Measurements from ENCODE around the gene RBM19. TPM values are rescaled to one million over a fixed set of nuclear protein-coding genes. Genes with fewer than 3 reads are reported as not detected.

RBM19 gene
- total and polyA plus RNA-seq, 4 donors = 17.9 to 33.6 (median 21.9) TPM

- Histone ChIP-seq H3K4me3 (no peak overlapping the region), H3K4me1 (ENCODE audit: control insufficient read depth in 5 of 5, insufficient read depth in 5 of 5, low read length in 5 of 5) (peaks cover 0 to 8% (median 0%) of the 10 kb centered on the region in 5 donors), H3K9me3 (ENCODE audit: control insufficient read depth in 4 of 4, insufficient read depth in 3 of 4, low read length in 3 of 4) (no peaks in the 10 kb centered on the region), H3K9ac (ENCODE audit: insufficient read depth in 1 of 2, low read length in 2 of 2) (no peak overlapping the region), H3K27ac (ENCODE audit: low read depth in 1 of 2, low read length in 1 of 2) (no peak overlapping the region), H3K36me3 (ENCODE audit: control insufficient read depth in 4 of 4, insufficient read depth in 4 of 4, low read length in 4 of 4) (peaks cover 0 to 44% (median 2%) of the 10 kb centered on the region in 4 donors), H3K27me3 (ENCODE audit: control insufficient read depth in 3 of 3, insufficient read depth in 3 of 3, low read length in 2 of 3) (no peaks in the 10 kb centered on the region)
- 64 to 75% methylated on average over 8 of the region's 8 CpGs for WGBS, 2 donors
- TF ChIP-seq CTCF (IDR thresholded peaks at IDR 0.05; ENCODE audit: control extremely low read depth, extremely low read depth) = no peak
- DNase-seq = no peak
- no peak for ATAC-seq (ENCODE audit: insufficient read depth, low FRiP score)
Measured at GRCh38 chr12:113858841-113859386, 107.2 kb downstream of the RBM19 start.

GRCh38 chr12:113857371-113857770, 108.8 kb downstream of the RBM19 start:
- no peak for TF ChIP-seq CTCF (IDR thresholded peaks at IDR 0.05; ENCODE audit: control extremely low read depth, extremely low read depth)
- no peak overlapping the region for H3K9ac ChIP-seq (ENCODE audit: insufficient read depth in 1 of 2, low read length in 2 of 2)
- peaks cover 0 to 8% (median 0%) of the 10 kb centered on the region in 5 donors for H3K4me1 ChIP-seq (ENCODE audit: control insufficient read depth in 5 of 5, insufficient read depth in 5 of 5, low read length in 5 of 5)
- H3K27me3 ChIP-seq (ENCODE audit: control insufficient read depth in 3 of 3, insufficient read depth in 3 of 3, low read length in 2 of 3) = no peaks in the 10 kb centered on the region
- DNase-seq (no peak), ATAC-seq (ENCODE audit: insufficient read depth, low FRiP score) (no peak)
- no peak overlapping the region for H3K4me3 ChIP-seq
- WGBS, 2 donors = 92 to 93% methylated on average over 12 of the region's 12 CpGs
- H3K27ac ChIP-seq (ENCODE audit: low read depth in 1 of 2, low read length in 1 of 2) = no peak overlapping the region
- no peaks in the 10 kb centered on the region for H3K9me3 ChIP-seq (ENCODE audit: control insufficient read depth in 4 of 4, insufficient read depth in 3 of 4, low read length in 3 of 4)
- H3K36me3 ChIP-seq (ENCODE audit: control insufficient read depth in 4 of 4, insufficient read depth in 4 of 4, low read length in 4 of 4) = peaks cover 0 to 44% (median 2%) of the 10 kb centered on the region in 4 donors

GRCh38 chr12:113855998-113856397, 110.1 kb downstream of the RBM19 start:
- Histone ChIP-seq H3K4me3 (no peak overlapping the region), H3K27ac (ENCODE audit: low read depth in 1 of 2, low read length in 1 of 2) (no peak overlapping the region), H3K9ac (ENCODE audit: insufficient read depth in 1 of 2, low read length in 2 of 2) (no peak overlapping the region), H3K4me1 (ENCODE audit: control insufficient read depth in 5 of 5, insufficient read depth in 5 of 5, low read length in 5 of 5) (peaks cover 0 to 8% (median 0%) of the 10 kb centered on the region in 5 donors), H3K27me3 (ENCODE audit: control insufficient read depth in 3 of 3, insufficient read depth in 3 of 3, low read length in 2 of 3) (no peaks in the 10 kb centered on the region), H3K36me3 (ENCODE audit: control insufficient read depth in 4 of 4, insufficient read depth in 4 of 4, low read length in 4 of 4) (peaks cover 0 to 41% (median 2%) of the 10 kb centered on the region in 4 donors), H3K9me3 (ENCODE audit: control insufficient read depth in 4 of 4, insufficient read depth in 3 of 4, low read length in 3 of 4) (no peaks in the 10 kb centered on the region)
- WGBS, 2 donors = 87 to 91% methylated on average over 7 of the region's 7 CpGs
- no peak for TF ChIP-seq CTCF (IDR thresholded peaks at IDR 0.05; ENCODE audit: control extremely low read depth, extremely low read depth)
- ATAC-seq (ENCODE audit: insufficient read depth, low FRiP score) (no peak), DNase-seq (no peak)

Data from lung (tissue), 12 donors.